Measurements from ENCODE around the gene DGKA.
A peak's percentile ranks its signal among the peaks of the same experiment; 100 is the strongest.

The DGKA gene

DNA sequence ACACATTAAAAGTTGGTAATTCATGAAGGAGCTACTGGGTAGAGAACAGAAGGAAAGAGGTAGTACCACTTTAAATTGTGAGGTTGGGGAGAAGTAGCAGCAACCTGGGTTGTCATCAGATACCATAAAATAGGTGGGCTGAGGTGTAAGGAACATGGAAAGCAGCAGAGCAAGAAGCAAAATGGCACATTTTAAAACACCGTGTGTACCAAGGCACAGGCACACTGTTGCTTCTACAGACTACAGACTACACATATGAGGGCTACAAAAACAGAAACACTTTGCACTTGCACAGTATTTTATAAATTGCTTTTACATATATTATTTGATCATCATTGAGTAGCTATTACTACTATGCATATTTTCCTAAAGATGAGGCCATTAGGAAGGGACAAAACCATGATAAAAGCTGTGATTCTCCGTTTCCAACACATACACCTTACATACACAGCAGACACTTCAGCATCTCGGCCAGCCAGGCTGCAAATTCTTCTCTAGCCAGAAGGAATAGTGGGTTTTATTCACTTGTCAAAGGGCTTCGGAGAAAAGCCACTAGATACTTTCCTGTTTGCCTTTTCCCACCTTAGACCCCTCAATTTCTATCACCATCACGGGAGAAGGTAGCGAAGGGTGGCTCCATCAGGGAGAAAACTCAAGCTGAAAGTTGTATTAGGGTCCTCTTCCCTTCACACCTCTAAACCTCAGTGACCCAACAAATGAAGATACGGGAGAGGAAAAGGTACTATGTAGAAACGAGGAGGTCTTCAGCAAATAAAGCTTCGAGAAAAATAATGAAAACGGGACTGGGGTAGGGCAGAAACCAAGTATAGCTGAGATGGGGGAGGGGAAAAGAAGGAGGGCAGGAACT, 4.9 kb upstream of the DGKA start:
- TF ChIP-seq, protein P1, sequence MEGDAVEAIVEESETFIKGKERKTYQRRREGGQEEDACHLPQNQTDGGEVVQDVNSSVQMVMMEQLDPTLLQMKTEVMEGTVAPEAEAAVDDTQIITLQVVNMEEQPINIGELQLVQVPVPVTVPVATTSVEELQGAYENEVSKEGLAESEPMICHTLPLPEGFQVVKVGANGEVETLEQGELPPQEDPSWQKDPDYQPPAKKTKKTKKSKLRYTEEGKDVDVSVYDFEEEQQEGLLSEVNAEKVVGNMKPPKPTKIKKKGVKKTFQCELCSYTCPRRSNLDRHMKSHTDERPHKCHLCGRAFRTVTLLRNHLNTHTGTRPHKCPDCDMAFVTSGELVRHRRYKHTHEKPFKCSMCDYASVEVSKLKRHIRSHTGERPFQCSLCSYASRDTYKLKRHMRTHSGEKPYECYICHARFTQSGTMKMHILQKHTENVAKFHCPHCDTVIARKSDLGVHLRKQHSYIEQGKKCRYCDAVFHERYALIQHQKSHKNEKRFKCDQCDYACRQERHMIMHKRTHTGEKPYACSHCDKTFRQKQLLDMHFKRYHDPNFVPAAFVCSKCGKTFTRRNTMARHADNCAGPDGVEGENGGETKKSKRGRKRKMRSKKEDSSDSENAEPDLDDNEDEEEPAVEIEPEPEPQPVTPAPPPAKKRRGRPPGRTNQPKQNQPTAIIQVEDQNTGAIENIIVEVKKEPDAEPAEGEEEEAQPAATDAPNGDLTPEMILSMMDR (IDR thresholded peaks at IDR 0.05): no peak
- no peak for TF ChIP-seq ZFX (IDR thresholded peaks at IDR 0.05; ENCODE audit: borderline replicate concordance)

DNA sequence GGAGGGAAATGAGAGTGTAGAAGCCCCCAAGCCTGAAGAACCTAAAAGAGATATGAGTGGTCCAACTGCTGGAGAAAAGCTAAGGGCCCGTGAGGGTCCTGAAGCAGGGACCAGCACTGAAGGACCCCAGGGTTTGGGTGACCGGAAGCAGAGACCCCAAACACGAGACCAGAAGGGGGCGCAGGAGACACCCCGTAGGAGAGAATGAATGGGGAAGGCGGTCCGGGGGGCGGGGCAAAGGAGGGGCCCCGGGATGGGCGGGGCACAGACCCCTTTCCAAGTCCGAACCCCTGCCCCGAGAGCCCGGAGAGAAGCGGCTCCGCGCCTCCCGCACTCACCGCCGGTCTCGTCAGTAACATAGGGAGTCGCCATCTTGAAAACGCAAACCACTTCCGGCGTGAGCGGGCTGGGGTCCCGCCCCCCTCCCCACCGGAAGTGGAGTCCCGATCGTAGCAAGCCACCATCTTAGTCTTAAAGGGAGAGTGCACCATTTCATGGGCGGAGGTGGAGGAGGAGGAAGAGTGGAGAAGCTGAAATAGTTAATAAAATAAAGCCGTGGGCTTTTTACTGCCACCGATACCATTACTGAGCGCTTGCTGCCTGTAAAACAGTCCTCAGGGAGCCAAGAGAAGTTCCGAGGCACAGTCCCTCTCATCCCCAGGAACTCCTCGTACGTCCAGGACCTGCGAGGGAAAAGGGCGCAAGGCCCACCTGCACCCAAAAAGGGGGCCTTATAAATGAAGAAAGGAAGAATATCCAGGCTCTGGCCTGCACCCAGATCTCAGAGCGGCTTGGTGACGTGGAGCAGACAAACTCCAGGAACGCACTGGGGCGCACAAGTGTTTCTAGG, 4.0 kb upstream of the DGKA start:
- H3K27ac ChIP-seq: peak overlapping the region; percentile 100
- TF ChIP-seq ZFX (IDR thresholded peaks at IDR 0.05; ENCODE audit: borderline replicate concordance): no peak
- TF ChIP-seq, protein P1 (IDR thresholded peaks at IDR 0.05): peak; percentile 98

More for the DNA sequence above, 4.9 kb upstream of the DGKA start:
- H3K27ac ChIP-seq: peak overlapping the region; percentile 100

DNA sequence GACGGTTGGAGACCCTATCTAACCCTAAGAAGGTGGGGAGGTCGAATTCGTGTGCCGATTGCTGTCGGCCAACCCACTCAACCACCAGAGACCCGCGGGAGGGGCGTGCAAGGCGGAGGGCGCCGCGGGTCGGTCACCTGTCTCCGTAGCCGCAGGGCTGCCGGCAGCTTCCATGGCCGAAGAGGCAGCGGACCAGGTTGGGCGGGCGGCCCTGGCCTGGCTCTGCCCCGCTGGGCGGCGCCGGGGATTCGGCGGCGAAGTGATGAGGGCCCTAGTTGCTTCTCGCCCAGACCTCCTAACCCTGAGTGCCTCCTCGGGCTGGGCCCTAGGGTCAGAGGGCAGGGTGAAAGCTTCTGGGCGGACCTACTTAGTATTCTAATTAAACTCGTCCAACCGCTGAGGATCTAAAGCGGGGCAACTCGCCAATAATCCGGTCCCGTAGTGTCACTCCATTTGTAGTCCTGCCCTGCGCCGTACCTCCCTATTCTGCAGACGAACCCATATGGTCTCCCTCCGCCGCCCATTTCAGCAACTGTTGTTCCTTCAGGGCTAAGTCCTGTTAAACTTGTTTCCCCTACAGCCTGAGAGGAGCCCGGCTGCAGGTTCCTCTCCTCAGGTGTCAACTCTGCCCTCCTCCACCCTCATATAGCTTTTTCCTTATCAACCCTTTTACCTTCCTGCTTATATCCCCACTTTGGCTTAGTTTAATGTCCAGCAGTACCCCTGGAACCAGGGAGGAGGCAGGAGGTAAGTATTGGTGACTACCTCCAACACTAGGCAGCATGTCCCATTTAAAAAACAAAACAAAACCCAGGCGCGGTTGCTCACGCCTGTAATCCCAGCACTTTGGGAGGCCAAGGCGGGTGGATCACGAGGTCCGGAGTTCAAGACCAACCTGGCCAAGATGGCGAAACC, 3.1 kb upstream of the DGKA start, which contains the start of gene PYM1:
Gene PYM1 (minus strand): TSS at position 307 of the 915 bp plus-strand sequence. CDS start 133 bp downstream, at position 174.
- H3K27ac ChIP-seq: peak within 1 kb of the TSS; percentile 100
- no peak for TF ChIP-seq ZFX (IDR thresholded peaks at IDR 0.05; ENCODE audit: borderline replicate concordance)
- TF ChIP-seq, protein P1 (IDR thresholded peaks at IDR 0.05): no peak

DNA sequence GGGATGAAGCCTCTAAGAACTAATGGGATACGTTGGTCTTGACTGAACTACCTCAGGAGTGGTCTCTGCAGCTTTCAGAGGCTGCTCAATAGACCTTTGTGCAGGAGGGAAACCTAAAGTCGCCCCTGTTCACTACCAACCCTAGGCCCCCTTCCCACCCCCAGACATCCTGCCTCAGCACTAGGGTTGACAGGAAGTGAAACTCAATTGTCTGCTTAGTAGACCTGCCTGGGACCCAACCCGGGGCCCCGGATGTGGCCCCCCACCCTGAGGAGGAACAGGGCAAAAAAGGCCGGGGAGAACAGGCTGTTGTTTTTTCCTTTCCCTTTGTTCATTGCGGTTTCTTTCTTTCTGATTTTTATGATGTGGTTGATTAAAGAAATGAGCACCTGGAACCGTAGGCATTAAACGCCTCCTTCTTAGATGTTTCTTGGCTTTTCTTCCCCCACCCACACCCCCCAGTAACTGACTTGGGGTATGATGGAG, 1.6 kb upstream of the DGKA start:
- TF ChIP-seq, protein P1 (IDR thresholded peaks at IDR 0.05): no peak
- TF ChIP-seq ZFX (IDR thresholded peaks at IDR 0.05; ENCODE audit: borderline replicate concordance): no peak
- peak overlapping the region; percentile 100 for H3K27ac ChIP-seq

DNA sequence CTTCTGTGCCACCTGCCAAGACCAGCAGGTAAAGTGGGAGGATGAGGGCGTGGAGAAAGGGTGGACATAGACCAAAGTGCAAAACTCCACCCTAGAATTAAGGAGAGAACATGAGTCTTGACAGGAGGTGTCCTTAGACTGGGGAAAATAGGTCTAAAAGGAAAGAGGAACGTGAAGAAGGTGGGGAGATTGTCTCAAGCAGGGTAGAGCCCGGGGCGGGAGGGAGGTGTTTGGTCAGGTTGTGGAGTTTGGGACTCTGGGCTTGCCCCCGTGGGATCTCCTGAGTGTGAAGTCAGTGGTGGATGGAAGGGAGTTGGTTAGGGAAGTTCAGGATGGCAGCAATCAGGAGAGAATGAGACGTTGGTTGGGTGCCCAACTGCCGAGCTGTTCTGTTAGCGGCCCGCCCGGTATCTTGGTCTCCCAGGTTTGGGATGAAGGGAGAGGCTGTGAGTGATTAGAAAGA, 386 bp downstream of the DGKA start:
- peak overlapping the region; percentile 100 for H3K27ac ChIP-seq
- TF ChIP-seq, protein P1 (IDR thresholded peaks at IDR 0.05): no peak
- TF ChIP-seq ZFX (IDR thresholded peaks at IDR 0.05; ENCODE audit: borderline replicate concordance): no peak

DNA sequence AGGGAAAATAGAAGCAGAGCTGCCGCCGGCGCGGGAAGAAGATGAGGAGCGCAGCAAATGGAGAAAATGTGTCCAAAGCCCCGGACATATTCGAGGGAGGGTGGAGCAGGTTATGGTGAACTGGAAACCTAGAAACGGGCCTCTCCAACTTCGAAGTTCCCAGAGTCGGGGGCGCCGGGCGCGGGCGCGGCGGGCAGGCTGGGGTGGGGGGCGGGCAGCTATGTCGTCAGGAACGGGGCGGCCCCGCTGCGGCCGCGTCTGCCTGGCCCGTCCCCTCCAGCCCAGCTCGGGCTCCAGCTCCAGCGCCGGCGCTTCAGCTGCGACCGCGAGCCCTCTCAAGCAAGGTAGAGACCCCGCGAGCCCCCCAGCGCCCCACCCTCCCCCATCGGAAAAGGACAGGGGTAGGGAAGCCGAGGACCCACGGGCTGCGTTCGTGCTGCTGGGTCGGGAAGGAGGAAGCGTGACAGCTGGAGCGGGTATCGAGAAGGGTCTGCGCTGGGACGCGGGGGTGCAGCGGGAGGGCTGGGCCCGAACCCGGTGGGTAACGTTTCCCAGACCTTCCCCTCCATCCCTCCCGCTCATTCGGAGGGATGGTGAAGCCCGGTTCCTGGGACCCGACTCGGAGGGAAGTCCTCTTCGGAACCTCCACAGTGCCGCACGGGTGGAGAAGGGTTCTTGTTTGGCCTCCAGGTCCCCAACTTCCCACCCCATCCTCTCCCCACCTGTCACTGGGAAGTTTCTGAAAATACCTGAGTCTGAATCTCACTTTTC, 1.0 kb downstream of the DGKA start:
- no peak for TF ChIP-seq ZFX (IDR thresholded peaks at IDR 0.05; ENCODE audit: borderline replicate concordance)
- TF ChIP-seq, protein P1 (IDR thresholded peaks at IDR 0.05): no peak
- peak overlapping the region; percentile 100 for H3K27ac ChIP-seq
